ENCODE data around the gene DDOST.

Gene DDOST

GRCh38 chr1:20658166-20658915, 2.8 kb downstream of the DDOST start:
- no peak overlapping the region for H3K4me3 ChIP-seq (replicated peaks; ENCODE audit: low read depth, low read length)
- DNase-seq (ENCODE audit: extremely low read depth, low read depth) = no peak
- TF ChIP-seq CTCF (IDR thresholded peaks at IDR 0.05; ENCODE audit: low read depth, low read length, missing control alignments) = no peak

GRCh38 chr1:20657024-20657423, 4.1 kb downstream of the DDOST start:
- no peak for DNase-seq (ENCODE audit: extremely low read depth, low read depth)
- no peak overlapping the region for H3K4me3 ChIP-seq (replicated peaks; ENCODE audit: low read depth, low read length)
- no peak for TF ChIP-seq CTCF (IDR thresholded peaks at IDR 0.05; ENCODE audit: low read depth, low read length, missing control alignments)

GRCh38 chr1:20654104-20654690, 7.0 kb downstream of the DDOST start:
- DNase-seq (ENCODE audit: extremely low read depth, low read depth) = no peak
- H3K4me3 ChIP-seq (replicated peaks; ENCODE audit: low read depth, low read length) = no peak overlapping the region
- no peak for TF ChIP-seq CTCF (IDR thresholded peaks at IDR 0.05; ENCODE audit: low read depth, low read length, missing control alignments)

- H3K4me3 ChIP-seq (replicated peaks; ENCODE audit: low read depth, low read length) = no peak overlapping the region
- no peak for TF ChIP-seq CTCF (IDR thresholded peaks at IDR 0.05; ENCODE audit: low read depth, low read length, missing control alignments)
- no peak for DNase-seq (ENCODE audit: extremely low read depth, low read depth)
These were observed 8.9 kb downstream of the DDOST start for GRCh38 chr1:20652300-20652699.

- H3K4me3 ChIP-seq (replicated peaks; ENCODE audit: low read depth, low read length) = no peak overlapping the region
- DNase-seq (ENCODE audit: extremely low read depth, low read depth) = no peak
- no peak for TF ChIP-seq CTCF (IDR thresholded peaks at IDR 0.05; ENCODE audit: low read depth, low read length, missing control alignments)
These were observed 12.2 kb downstream of the DDOST start for GRCh38 chr1:20648946-20649345.

- H3K4me3 ChIP-seq (replicated peaks; ENCODE audit: low read depth, low read length) = no peak overlapping the region
- DNase-seq (ENCODE audit: extremely low read depth, low read depth) = no peak
- no peak for TF ChIP-seq CTCF (IDR thresholded peaks at IDR 0.05; ENCODE audit: low read depth, low read length, missing control alignments)
These were observed 12.7 kb downstream of the DDOST start for GRCh38 chr1:20648438-20648837.
